ENCODE data around the gene PIK3R1. TPM values are rescaled to one million over a fixed set of nuclear protein-coding genes. Genes with fewer than 3 reads are reported as not detected.
A peak's percentile ranks its signal among the peaks of the same experiment; 100 is the strongest.
"Not testable (repeated sequence)": the region's sequence is repeated elsewhere in the genome, so short reads cannot be mapped to it uniquely, and the experiment has no call there.

Gene PIK3R1
- total RNA-seq, 1 donor from 2014 or later: 110 TPM

- peak overlapping the region; percentile 4 for H3K27ac Mint-ChIP-seq
- H3K27me3 Mint-ChIP-seq: peaks cover 14% of the 10 kb centered on the region
- H3K9me3 Mint-ChIP-seq: peaks cover 5% of the 10 kb centered on the region
- DNase-seq (ENCODE audit: extremely low spot score, unreplicated experiment): no peak
- no peak overlapping the region for H3K4me3 Mint-ChIP-seq
- H3K4me1 Mint-ChIP-seq (ENCODE audit: unreplicated experiment): peaks cover 30% of the 10 kb centered on the region
- no peak for TF ChIP-seq CTCF (conservative IDR thresholded peaks at IDR 0.05)
- no peaks in the 10 kb centered on the region for H3K36me3 Mint-ChIP-seq
Observed at GRCh38 chr5:68193481-68194036, 22.0 kb upstream of the PIK3R1 start.

- peaks cover 5% of the 10 kb centered on the region for H3K9me3 Mint-ChIP-seq
- DNase-seq (ENCODE audit: extremely low spot score, unreplicated experiment): no peak
- H3K36me3 Mint-ChIP-seq: no peaks in the 10 kb centered on the region
- H3K27ac Mint-ChIP-seq: no peak overlapping the region
- no peak for TF ChIP-seq CTCF (conservative IDR thresholded peaks at IDR 0.05)
- no peak overlapping the region for H3K4me3 Mint-ChIP-seq
- peaks cover 10% of the 10 kb centered on the region for H3K27me3 Mint-ChIP-seq
- peaks cover 30% of the 10 kb centered on the region for H3K4me1 Mint-ChIP-seq (ENCODE audit: unreplicated experiment)
Observed at GRCh38 chr5:68194386-68194785, 21.2 kb upstream of the PIK3R1 start.

- no peak for DNase-seq (ENCODE audit: extremely low spot score, unreplicated experiment)
- peaks cover 35% of the 10 kb centered on the region for H3K4me1 Mint-ChIP-seq (ENCODE audit: unreplicated experiment)
- H3K4me3 Mint-ChIP-seq: no peak overlapping the region
- peaks cover 10% of the 10 kb centered on the region for H3K27me3 Mint-ChIP-seq
- no peak for TF ChIP-seq CTCF (conservative IDR thresholded peaks at IDR 0.05)
- H3K9me3 Mint-ChIP-seq: peaks cover 5% of the 10 kb centered on the region
- no peak overlapping the region for H3K27ac Mint-ChIP-seq
- no peaks in the 10 kb centered on the region for H3K36me3 Mint-ChIP-seq
Observed at GRCh38 chr5:68195137-68195536, 20.4 kb upstream of the PIK3R1 start.

GRCh38 chr5:68196876-68197275 is 18.7 kb upstream of the PIK3R1 start:
- DNase-seq (ENCODE audit: extremely low spot score, unreplicated experiment): no peak
- Mint-ChIP-seq H3K36me3 (no peaks in the 10 kb centered on the region), H3K4me3 (no peak overlapping the region), H3K4me1 (ENCODE audit: unreplicated experiment) (peaks cover 34% of the 10 kb centered on the region), H3K9me3 (peaks cover 5% of the 10 kb centered on the region), H3K27me3 (peaks cover 11% of the 10 kb centered on the region), H3K27ac (no peak overlapping the region)
- TF ChIP-seq CTCF (conservative IDR thresholded peaks at IDR 0.05): no peak

GRCh38 chr5:68200288-68200687 is 15.3 kb upstream of the PIK3R1 start:
- no peak for TF ChIP-seq CTCF (conservative IDR thresholded peaks at IDR 0.05)
- H3K4me1 Mint-ChIP-seq (ENCODE audit: unreplicated experiment): peaks cover 13% of the 10 kb centered on the region
- peaks cover 5% of the 10 kb centered on the region for H3K9me3 Mint-ChIP-seq
- no peak overlapping the region for H3K27ac Mint-ChIP-seq
- no peak overlapping the region for H3K4me3 Mint-ChIP-seq
- no peak for DNase-seq (ENCODE audit: extremely low spot score, unreplicated experiment)
- H3K27me3 Mint-ChIP-seq: peaks cover 16% of the 10 kb centered on the region
- H3K36me3 Mint-ChIP-seq: no peaks in the 10 kb centered on the region

- DNase-seq (ENCODE audit: extremely low spot score, unreplicated experiment); H3K4me3 Mint-ChIP-seq; H3K36me3 Mint-ChIP-seq; H3K27me3 Mint-ChIP-seq; H3K27ac Mint-ChIP-seq; H3K4me1 Mint-ChIP-seq (ENCODE audit: unreplicated experiment): not testable (repeated sequence)
- H3K9me3 Mint-ChIP-seq: peaks cover 14% of the 10 kb centered on the region
Observed at GRCh38 chr5:68210654-68211053, 4.9 kb upstream of the PIK3R1 start.
